HUES6 (cell line): ENCODE measurements around the gene TTC8.

Experiments
- H3K27ac ChIP-seq: 2 replicates; pipeline ENCODE4 v1.7.0; 2013; ENCODE audit warnings: low read depth, mild to moderate bottlenecking, low read length, inconsistent platforms
- H3K27me3 ChIP-seq: 2 replicates; pipeline ENCODE4 v1.6.1; 2013; ENCODE audit warnings: low read length; ENCODE audit not compliant: control insufficient read depth, insufficient read depth
- H3K36me3 ChIP-seq: 2 replicates; pipeline ENCODE4 v1.6.1; 2013; ENCODE audit warnings: low read length; ENCODE audit not compliant: control insufficient read depth, insufficient read depth
- H3K4me1 ChIP-seq: 2 replicates; pipeline ENCODE4 v1.6.1; 2013; ENCODE audit warnings: low read length; ENCODE audit not compliant: control insufficient read depth, insufficient read depth
- H3K4me3 ChIP-seq: 2 replicates; pipeline ENCODE4 v1.5.1; 2013; ENCODE audit warnings: low read depth, low read length
- H3K9ac ChIP-seq: one replicate; pipeline ENCODE4 v1.6.1; 2013; ENCODE audit warnings: mild to moderate bottlenecking, low read length
- H3K9me3 ChIP-seq: 2 replicates; pipeline ENCODE4 v1.6.1; 2013; ENCODE audit warnings: low read depth, low read length; ENCODE audit not compliant: control insufficient read depth, insufficient read depth

TTC8 gene

DNA sequence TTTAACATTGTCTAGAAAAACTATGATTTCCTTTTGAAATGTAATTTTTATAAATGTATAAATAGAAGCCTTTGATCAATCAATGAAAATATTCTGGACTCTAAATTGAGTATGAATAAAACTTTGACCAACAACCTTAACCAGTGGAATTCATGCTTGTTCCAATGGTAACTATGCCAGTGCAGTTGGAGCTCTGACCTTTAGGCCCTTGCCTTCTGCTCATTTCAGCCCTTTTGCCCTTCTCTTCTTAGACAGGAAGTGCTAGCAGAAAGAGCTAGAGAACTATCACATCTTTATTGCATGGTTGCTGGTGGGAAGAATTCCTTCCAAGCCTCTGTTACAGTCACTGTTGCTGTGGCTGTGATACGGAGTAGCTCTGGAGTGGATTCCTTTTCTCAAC lies 39.7 kb downstream of the TTC8 start:
- no peaks in the 10 kb centered on the region for H3K4me1 ChIP-seq
- no peaks in the 10 kb centered on the region for H3K27me3 ChIP-seq
- H3K36me3 ChIP-seq = peaks cover 9% of the 10 kb centered on the region
- peaks cover under 1% of the 10 kb centered on the region; the same call in 1 of the 2 replicates for H3K9me3 ChIP-seq
- no peak overlapping the region for H3K27ac ChIP-seq
- H3K9ac ChIP-seq = no peak overlapping the region
- no peak overlapping the region for H3K4me3 ChIP-seq

DNA sequence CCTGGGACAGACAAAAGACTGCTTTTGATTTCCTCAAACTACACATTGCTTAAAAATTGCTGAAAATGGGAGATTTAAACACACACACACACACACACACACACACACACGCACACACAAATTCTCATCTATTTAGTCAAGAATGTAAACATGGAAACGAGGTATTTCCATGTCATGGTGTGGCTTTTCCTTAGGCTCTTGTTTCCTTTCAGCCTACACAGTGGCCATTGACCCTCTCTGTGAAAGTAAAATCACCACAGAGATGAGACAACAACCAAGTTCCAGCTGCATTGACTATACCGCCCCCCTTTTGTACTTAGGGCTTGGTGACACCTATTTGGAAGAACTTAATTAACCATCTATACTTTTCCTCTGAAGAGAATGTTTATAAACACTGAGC lies 41.9 kb downstream of the TTC8 start:
- Histone ChIP-seq H3K27ac (no peak overlapping the region), H3K4me3 (no peak overlapping the region), H3K4me1 (no peaks in the 10 kb centered on the region), H3K27me3 (no peaks in the 10 kb centered on the region), H3K36me3 (peaks cover 13% of the 10 kb centered on the region; the same call in 1 of the 2 replicates), H3K9me3 (no peaks in the 10 kb centered on the region), H3K9ac (no peak overlapping the region)

DNA sequence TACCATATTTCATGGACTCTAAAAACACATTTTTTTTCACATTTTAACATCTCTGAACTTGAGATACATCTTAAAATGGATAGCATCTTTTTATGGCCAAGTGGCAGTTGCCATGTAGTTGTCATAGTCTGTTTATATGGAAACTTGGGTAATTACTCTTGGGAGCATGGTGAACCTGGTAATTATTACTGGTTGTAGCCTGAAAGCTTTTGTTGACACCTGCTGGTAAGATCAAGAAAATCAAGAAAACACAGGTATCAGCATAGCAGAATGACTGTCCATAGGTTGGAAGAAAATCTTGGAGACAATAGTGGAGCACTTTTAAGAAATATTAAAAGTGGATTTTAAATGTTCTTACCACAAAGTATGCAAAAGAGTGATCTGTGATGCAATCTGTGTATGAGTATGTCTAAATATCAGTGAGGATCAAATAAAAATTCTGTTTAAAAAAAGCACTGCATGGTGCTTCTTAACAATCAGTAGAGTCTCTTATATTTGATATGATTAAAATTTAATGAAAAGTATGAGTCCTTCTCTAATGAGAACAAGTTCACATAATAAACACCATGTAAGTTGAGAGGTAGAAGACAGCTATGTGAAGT lies 44.2 kb downstream of the TTC8 start:
- Histone ChIP-seq H3K4me3 (no peak overlapping the region), H3K27me3 (no peaks in the 10 kb centered on the region), H3K36me3 (peaks cover 17% of the 10 kb centered on the region), H3K27ac (no peak overlapping the region), H3K9me3 (no peaks in the 10 kb centered on the region), H3K4me1 (no peaks in the 10 kb centered on the region), H3K9ac (no peak overlapping the region)

DNA sequence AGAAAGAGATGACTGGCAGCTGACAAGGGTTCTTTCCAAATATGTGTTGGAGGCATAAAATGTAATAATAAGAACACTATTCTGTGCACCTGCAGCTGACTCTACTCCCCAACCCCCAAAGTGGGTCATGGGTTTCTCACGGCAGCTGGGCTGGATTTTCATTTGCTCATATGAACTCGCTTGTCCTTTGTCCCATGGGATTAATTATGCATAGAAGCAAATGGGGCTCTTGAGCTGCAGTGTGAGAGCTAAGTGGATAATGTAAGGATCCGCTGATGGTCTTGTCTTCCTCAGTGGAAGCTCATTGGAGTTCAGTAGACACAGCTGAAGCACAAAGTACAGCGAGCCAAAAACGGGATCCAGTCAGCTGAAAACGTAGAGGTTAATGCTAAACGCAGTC lies 46.3 kb downstream of the TTC8 start:
- H3K27me3 ChIP-seq = no peaks in the 10 kb centered on the region
- H3K27ac ChIP-seq = no peak overlapping the region
- no peaks in the 10 kb centered on the region for H3K9me3 ChIP-seq
- no peaks in the 10 kb centered on the region for H3K4me1 ChIP-seq
- no peak overlapping the region for H3K4me3 ChIP-seq
- H3K9ac ChIP-seq = no peak overlapping the region
- H3K36me3 ChIP-seq = peaks cover 17% of the 10 kb centered on the region

DNA sequence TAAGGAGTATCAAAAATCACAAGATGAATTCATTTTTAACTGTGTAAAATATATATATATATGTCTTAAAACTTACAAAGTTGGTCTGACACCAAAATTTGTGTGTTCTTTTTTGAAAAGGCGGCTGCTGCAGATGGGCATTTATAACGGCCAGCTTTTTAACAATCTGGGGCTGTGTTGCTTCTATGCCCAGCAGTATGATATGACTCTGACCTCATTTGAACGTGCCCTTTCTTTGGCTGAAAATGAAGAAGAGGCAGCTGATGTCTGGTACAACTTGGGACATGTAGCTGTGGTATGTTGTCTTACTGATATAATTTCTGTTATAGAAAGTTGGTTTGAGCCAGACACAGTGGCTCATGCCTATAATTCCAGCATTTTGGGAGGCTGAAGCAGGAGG lies 47.0 kb downstream of the TTC8 start:
- Histone ChIP-seq H3K27me3 (no peaks in the 10 kb centered on the region), H3K9ac (no peak overlapping the region), H3K4me3 (no peak overlapping the region), H3K36me3 (peaks cover 17% of the 10 kb centered on the region), H3K9me3 (no peaks in the 10 kb centered on the region), H3K27ac (no peak overlapping the region), H3K4me1 (no peaks in the 10 kb centered on the region)

DNA sequence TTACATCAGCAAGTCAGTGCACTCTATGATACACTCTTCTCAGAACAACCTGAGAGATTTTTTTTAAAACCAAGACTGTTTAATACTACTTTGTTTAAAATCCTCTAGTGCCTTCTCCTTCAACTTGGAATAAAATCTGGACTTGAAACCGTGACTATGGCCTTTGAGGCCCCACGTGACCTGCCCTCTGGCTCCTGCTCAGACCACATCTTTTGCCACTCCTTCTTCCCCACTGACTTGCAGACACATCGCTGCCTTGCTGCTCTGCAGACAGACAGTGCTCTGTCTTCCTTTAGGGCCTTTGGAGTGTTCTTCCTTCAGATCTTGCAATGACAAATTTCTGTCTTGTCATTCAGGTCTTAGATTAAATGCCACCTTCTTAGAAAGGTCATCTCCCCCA lies 48.5 kb downstream of the TTC8 start:
- H3K9me3 ChIP-seq = no peaks in the 10 kb centered on the region
- H3K27ac ChIP-seq = no peak overlapping the region
- no peaks in the 10 kb centered on the region for H3K4me1 ChIP-seq
- peaks cover 17% of the 10 kb centered on the region for H3K36me3 ChIP-seq
- H3K27me3 ChIP-seq = no peaks in the 10 kb centered on the region
- no peak overlapping the region for H3K4me3 ChIP-seq
- H3K9ac ChIP-seq = no peak overlapping the region

DNA sequence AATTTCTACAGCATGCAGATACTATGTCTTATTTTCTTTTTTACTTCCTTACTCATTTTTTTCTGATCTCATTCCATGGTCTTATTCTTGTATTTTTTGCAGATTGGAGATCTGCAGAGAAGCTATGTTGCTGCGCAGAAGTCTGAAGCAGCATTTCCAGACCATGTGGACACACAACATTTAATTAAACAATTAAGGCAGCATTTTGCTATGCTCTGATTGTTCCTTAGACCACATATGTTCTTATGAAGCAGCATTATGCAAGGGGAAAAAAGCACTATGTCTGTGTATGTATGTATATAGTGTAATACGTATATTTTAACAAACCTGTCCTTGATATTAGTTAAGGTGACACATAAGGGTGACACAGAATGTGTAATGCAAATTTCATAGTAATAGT lies 52.7 kb downstream of the TTC8 start:
- Histone ChIP-seq H3K36me3 (peaks cover 10% of the 10 kb centered on the region), H3K27me3 (no peaks in the 10 kb centered on the region), H3K27ac (no peak overlapping the region), H3K9ac (no peak overlapping the region), H3K4me3 (no peak overlapping the region), H3K9me3 (0 out of 2 replicates have a peak, but pooled peaks cover 5% of the 10 kb centered on the region), H3K4me1 (no peaks in the 10 kb centered on the region)

DNA sequence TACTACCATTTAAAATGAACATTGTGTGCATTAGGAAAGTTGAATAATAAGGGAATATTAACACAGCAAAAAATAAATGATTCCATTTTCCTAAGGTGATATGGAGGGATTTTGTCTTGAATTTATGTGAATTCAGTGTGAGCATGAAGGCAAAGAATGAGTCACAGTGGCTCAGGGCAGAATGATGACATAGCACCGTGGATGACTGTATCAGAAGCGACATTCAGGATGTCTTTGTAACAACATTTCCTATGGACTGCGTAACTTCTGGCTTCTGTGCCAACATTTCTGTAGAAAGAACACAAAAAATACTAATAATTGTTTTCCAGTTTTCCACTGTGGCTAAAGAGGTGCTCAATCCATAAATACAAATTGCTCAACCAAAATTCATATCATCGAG lies 54.6 kb downstream of the TTC8 start:
- peaks cover 2% of the 10 kb centered on the region; the same call in 1 of the 2 replicates for H3K36me3 ChIP-seq
- peaks cover 8% of the 10 kb centered on the region for H3K9me3 ChIP-seq

DNA sequence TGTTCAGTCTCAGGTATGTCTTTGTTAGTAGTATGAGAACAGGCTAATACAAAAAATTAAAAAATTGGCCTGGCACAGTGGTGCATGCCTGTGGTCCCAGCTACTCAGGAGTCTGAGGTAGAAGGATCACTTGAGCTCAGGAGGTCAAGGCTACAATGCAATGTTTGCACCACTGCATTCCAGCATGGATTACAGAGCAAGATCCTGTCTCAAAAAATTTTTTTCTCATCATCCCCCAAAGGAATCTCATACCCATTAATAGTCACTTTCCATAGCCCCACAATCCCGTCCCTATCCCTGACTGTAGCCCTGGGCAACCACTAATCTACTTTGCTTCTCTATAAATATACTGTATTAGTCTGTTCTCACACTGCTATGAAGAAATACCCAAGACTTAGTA lies 57.8 kb downstream of the TTC8 start:
- H3K27ac ChIP-seq = no peak overlapping the region
- H3K9me3 ChIP-seq = peaks cover 10% of the 10 kb centered on the region
- 0 out of 2 replicates have a peak, but pooled peaks cover 2% of the 10 kb centered on the region for H3K36me3 ChIP-seq

More for the DNA sequence above, 54.6 kb downstream of the TTC8 start:
- no peak overlapping the region for H3K4me3 ChIP-seq
- no peaks in the 10 kb centered on the region for H3K27me3 ChIP-seq
- no peaks in the 10 kb centered on the region for H3K4me1 ChIP-seq
- no peak overlapping the region for H3K9ac ChIP-seq
- H3K27ac ChIP-seq = no peak overlapping the region

DNA sequence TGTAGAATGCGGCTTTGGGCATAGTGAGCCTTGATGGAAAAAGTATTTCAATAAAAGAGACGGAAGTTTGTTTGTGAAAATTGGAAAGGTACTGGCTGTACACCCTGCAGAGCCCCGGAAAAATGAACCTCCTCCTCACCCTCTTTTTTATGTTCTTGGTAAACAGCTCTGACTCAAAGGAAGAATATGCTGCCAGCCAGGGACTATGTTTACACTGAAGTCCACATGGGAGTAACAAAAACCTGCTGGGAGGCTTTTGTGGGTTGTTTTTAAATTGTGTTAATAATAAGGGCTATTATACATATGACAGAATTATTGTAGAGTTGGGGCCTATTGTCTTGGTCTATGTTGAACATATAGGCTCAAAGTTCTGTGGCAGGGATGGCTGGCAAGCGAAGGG lies 70.7 kb downstream of the TTC8 start:
- H3K36me3 ChIP-seq = no peaks in the 10 kb centered on the region
- H3K27me3 ChIP-seq = peaks cover 3% of the 10 kb centered on the region; the same call in 1 of the 2 replicates
- H3K4me3 ChIP-seq = no peak overlapping the region
- H3K9ac ChIP-seq = no peak overlapping the region
- H3K4me1 ChIP-seq = no peaks in the 10 kb centered on the region
- peaks cover 5% of the 10 kb centered on the region; the same call in 1 of the 2 replicates for H3K9me3 ChIP-seq
- H3K27ac ChIP-seq = no peak overlapping the region

More for the DNA sequence above, 57.8 kb downstream of the TTC8 start:
- no peak overlapping the region for H3K9ac ChIP-seq
- H3K4me3 ChIP-seq = no peak overlapping the region
- H3K27me3 ChIP-seq = no peaks in the 10 kb centered on the region
- H3K4me1 ChIP-seq = no peaks in the 10 kb centered on the region

DNA sequence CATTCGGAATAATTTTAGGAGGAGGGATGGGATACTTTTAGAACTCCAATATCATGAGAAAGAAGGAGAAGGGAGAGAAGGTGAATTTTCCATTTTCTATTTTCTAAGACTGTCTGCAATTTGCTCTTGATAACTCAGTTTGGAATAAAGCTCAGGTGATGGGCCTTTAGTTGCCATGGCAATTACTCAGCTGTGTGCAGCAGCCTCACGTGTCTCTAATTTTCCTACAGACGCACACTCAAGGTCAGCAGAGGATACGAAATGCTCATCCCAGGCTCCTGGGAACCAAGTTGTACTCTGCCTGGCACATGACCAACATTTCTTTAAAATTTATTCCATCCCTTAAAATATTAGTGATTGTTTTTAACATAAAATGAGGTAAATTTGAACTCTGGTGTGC lies 76.7 kb downstream of the TTC8 start:
- no peak overlapping the region for H3K4me3 ChIP-seq
- no peak overlapping the region for H3K9ac ChIP-seq
- peaks cover 4% of the 10 kb centered on the region; the same call in 1 of the 2 replicates for H3K27me3 ChIP-seq
- no peak overlapping the region for H3K27ac ChIP-seq
- peaks cover 5% of the 10 kb centered on the region; the same call in 1 of the 2 replicates for H3K9me3 ChIP-seq
- no peaks in the 10 kb centered on the region for H3K36me3 ChIP-seq
- H3K4me1 ChIP-seq = no peaks in the 10 kb centered on the region
